ENCODE measurements around the gene CCR9. TPM values are rescaled to one million over a fixed set of nuclear protein-coding genes. Genes with fewer than 3 reads are reported as not detected.
A peak's percentile ranks its signal among the peaks of the same experiment; 100 is the strongest.

CCR9 gene
- total RNA-seq, 2 experiments from 2014 or later: 19.4 to 21.6 TPM

- POLR2A ChIA-PET: interaction anchor here (0.6 to 3.9 kb wide), 5 partner anchors 17 to 128 kb away, joined by 3 to 44 read pairs (median 10); no protein-coding TSS in a partner anchor
Observed at GRCh38 chr3:45949432-45949831, 63.1 kb downstream of the CCR9 start.

GRCh38 chr3:45950131-45950530 lies 63.8 kb downstream of the CCR9 start:
- Mint-ChIP-seq H3K4me3 (peak overlapping the region; percentile 36), H3K27me3 (no peaks in the 10 kb centered on the region), H3K36me3 (peaks cover 85% of the 10 kb centered on the region), H3K27ac (peak overlapping the region; percentile 94), H3K9me3 (no peaks in the 10 kb centered on the region), H3K4me1 (peaks cover 85% of the 10 kb centered on the region)
- DNase-seq (no peak), ATAC-seq (ENCODE audit: low read depth) (no peak)
- POLR2A ChIA-PET: interaction anchor here (0.6 to 3.9 kb wide), 14 partner anchors 9 to 260 kb away, joined by 3 to 44 read pairs (median 7); partner anchors contain the start of gene CCR1

More at GRCh38 chr3:45949432-45949831, 63.1 kb downstream of the CCR9 start:
- no peaks in the 10 kb centered on the region for H3K9me3 Mint-ChIP-seq
- DNase-seq (no peak), ATAC-seq (ENCODE audit: low read depth) (no peak)
- H3K36me3 Mint-ChIP-seq: peaks cover 82% of the 10 kb centered on the region
- peak overlapping the region; percentile 36 for H3K4me3 Mint-ChIP-seq
- H3K4me1 Mint-ChIP-seq: peaks cover 89% of the 10 kb centered on the region
- peak overlapping the region; percentile 94 for H3K27ac Mint-ChIP-seq
- H3K27me3 Mint-ChIP-seq: no peaks in the 10 kb centered on the region

GRCh38 chr3:45950686-45951600 lies 64.6 kb downstream of the CCR9 start:
- Mint-ChIP-seq H3K27ac (peak overlapping the region; percentile 94), H3K4me1 (peaks cover 78% of the 10 kb centered on the region), H3K36me3 (peaks cover 83% of the 10 kb centered on the region), H3K9me3 (no peaks in the 10 kb centered on the region), H3K4me3 (peak overlapping the region; percentile 60), H3K27me3 (no peaks in the 10 kb centered on the region)
- ATAC-seq (ENCODE audit: low read depth) (peak; percentile 78), DNase-seq (peak; percentile 60)
- POLR2A ChIA-PET: interaction anchor here (0.7 to 3.9 kb wide), 17 partner anchors 10 to 261 kb away, joined by 3 to 44 read pairs (median 6); partner anchors contain the start of gene CCR1

- DNase-seq: no peak
- no peak for ATAC-seq (ENCODE audit: low read depth)
- H3K27ac Mint-ChIP-seq: peak overlapping the region; percentile 94
- H3K36me3 Mint-ChIP-seq: peaks cover 80% of the 10 kb centered on the region
- peak overlapping the region; percentile 60 for H3K4me3 Mint-ChIP-seq
- H3K4me1 Mint-ChIP-seq: peaks cover 68% of the 10 kb centered on the region
- POLR2A ChIA-PET: interaction anchor here (0.5 to 3.9 kb wide), 8 partner anchors 14 to 256 kb away, joined by 3 to 44 read pairs (median 9); partner anchors contain the start of gene CCR1
- no peaks in the 10 kb centered on the region for H3K27me3 Mint-ChIP-seq
- no peaks in the 10 kb centered on the region for H3K9me3 Mint-ChIP-seq
Observed at GRCh38 chr3:45951946-45952345, 65.6 kb downstream of the CCR9 start.

- peaks cover 81% of the 10 kb centered on the region for H3K36me3 Mint-ChIP-seq
- DNase-seq: no peak
- peak overlapping the region; percentile 16 for H3K4me3 Mint-ChIP-seq
- POLR2A ChIA-PET: interaction anchor here (0.5 to 3.5 kb wide), 5 partner anchors 14 to 247 kb away, joined by 3 to 44 read pairs (median 3); no protein-coding TSS in a partner anchor
- no peak for ATAC-seq (ENCODE audit: low read depth)
- no peaks in the 10 kb centered on the region for H3K9me3 Mint-ChIP-seq
- peak overlapping the region; percentile 94 for H3K27ac Mint-ChIP-seq
- no peaks in the 10 kb centered on the region for H3K27me3 Mint-ChIP-seq
- peaks cover 66% of the 10 kb centered on the region for H3K4me1 Mint-ChIP-seq
Observed at GRCh38 chr3:45952456-45952855, 66.1 kb downstream of the CCR9 start.

Other genes starting within 250 kb of the CCR9 start
- 10 to 100 TPM; 89.8 to 91.6 TPM for gene SACM1L, start 197.1 kb upstream of the CCR9 start, total RNA-seq
- gene SLC6A20, start 90.0 kb upstream of the CCR9 start, total RNA-seq: not detected
- 1 to 10 TPM; 8.0 to 8.4 TPM for gene LZTFL1, start 44.4 kb upstream of the CCR9 start, total RNA-seq
- gene CXCR6, start 56.9 kb downstream of the CCR9 start, total RNA-seq: 10 to 100 TPM; 12.4 to 13.5 TPM
- gene FYCO1, start 109.3 kb downstream of the CCR9 start, total RNA-seq: 10 to 100 TPM; 37.9 to 39.1 TPM
- not detected for gene XCR1, start 140.9 kb downstream of the CCR9 start, total RNA-seq